GM12891 (cell line): Measurements from ENCODE around the gene BTBD9.

Experiments used
- DNase-seq: peaks from one replicate; pipeline ENCODE4 v3.0.0; 2011; ENCODE audit warnings: low spot score; ENCODE audit not compliant: insufficient read length
- FAIRE-seq: peaks from 2 replicates; lab custom pipeline; 2011; peaks lifted over from hg19 to GRCh38; lab: Jason Lieb, UNC
- PAX5 ChIP-seq: IDR thresholded peaks from 2 replicates; pipeline ENCODE4 v1.6.1; 2011; ENCODE audit warnings: low read length, moderate library complexity, mild to moderate bottlenecking; ENCODE audit not compliant: insufficient read depth, severe bottlenecking
- POLR2A ChIP-seq: IDR thresholded peaks from 2 replicates; pipeline ENCODE4 v1.6.1; 2011; ENCODE audit warnings: low read depth, low read length, control low read depth
- POLR2AphosphoS5 ChIP-seq: IDR thresholded peaks from 2 replicates; pipeline ENCODE4 v1.6.1; 2011; ENCODE audit warnings: low read depth, low read length, control low read depth
- POU2F2 ChIP-seq: IDR thresholded peaks from 2 replicates; pipeline ENCODE4 v1.6.1; 2011; ENCODE audit warnings: low read depth, mild to moderate bottlenecking, control low read depth, low read length, moderate library complexity
- SPI1 ChIP-seq: IDR thresholded peaks from 2 replicates; pipeline ENCODE4 v1.6.1; 2011; ENCODE audit warnings: low read depth, low read length, control low read depth
- TAF1 ChIP-seq: IDR thresholded peaks from 2 replicates; pipeline ENCODE4 v1.6.1; 2011; ENCODE audit warnings: low read depth, low read length, control low read depth

The BTBD9 gene

DNA sequence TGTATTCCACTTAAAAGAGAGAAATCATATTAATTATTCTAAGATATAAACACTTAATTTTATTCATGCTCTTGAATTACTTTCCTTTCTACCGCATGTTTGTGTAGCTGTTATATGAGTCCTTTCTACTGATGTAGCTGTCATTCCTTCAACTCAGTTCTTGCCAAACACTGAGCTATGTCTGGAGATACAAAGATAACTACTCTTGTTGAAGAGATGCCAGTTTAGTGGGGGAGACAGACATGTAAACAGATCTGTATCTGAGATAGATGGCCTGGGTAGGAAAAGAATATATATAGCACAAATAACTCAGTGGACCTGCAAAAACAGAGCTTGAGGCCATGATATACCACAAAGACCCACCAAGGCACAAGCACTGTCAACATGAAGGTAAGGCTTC is 157.3 kb downstream of the BTBD9 start:
- no peak for DNase-seq
- FAIRE-seq: no peak
- TF ChIP-seq PAX5 (no peak), TAF1 (no peak), SPI1 (no peak), POU2F2 (no peak), POLR2A (no peak), POLR2AphosphoS5 (no peak)

GRCh38 chr6:38481851-38482250 is 157.9 kb downstream of the BTBD9 start:
- no peak for DNase-seq
- no peak for TF ChIP-seq PAX5
- TF ChIP-seq POLR2A: no peak
- no peak for TF ChIP-seq TAF1
- no peak for TF ChIP-seq POU2F2
- no peak for TF ChIP-seq POLR2AphosphoS5
- TF ChIP-seq SPI1: no peak
- no peak for FAIRE-seq

GRCh38 chr6:38481211-38481836 is 158.4 kb downstream of the BTBD9 start:
- DNase-seq: no peak
- TF ChIP-seq SPI1 (no peak), POLR2A (no peak)
- no peak for FAIRE-seq

GRCh38 chr6:38480036-38480435 is 159.7 kb downstream of the BTBD9 start:
- FAIRE-seq (no peak), DNase-seq (no peak)
- no peak for TF ChIP-seq POLR2AphosphoS5
- TF ChIP-seq POLR2A: no peak
- TF ChIP-seq PAX5: no peak
- TF ChIP-seq POU2F2: no peak
- no peak for TF ChIP-seq TAF1
- TF ChIP-seq SPI1: no peak

DNA sequence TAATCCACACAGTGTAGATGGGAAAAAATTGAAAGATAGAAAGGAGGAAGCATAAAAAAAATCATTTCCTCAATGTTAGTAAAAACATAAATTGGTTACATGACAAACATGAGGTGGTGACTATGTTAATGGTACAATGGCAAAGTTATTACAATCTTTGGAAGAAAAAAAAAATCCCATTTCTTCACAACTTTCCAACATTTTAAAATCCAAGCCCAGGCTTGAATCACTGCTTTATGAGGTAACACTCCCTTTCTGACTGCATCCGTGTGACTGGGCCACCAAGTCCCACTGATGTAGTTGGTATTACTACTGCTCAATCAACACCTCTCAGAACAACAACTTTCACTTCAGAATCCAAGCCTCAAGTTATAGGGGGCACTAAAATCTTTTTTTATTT is 160.4 kb downstream of the BTBD9 start:
- TF ChIP-seq TAF1 (no peak), POLR2AphosphoS5 (no peak), PAX5 (no peak), SPI1 (no peak), POU2F2 (no peak), POLR2A (no peak)
- FAIRE-seq (no peak), DNase-seq (no peak)

GRCh38 chr6:38477680-38478260 is 162.0 kb downstream of the BTBD9 start:
- TF ChIP-seq POU2F2: no peak
- TF ChIP-seq PAX5: no peak
- no peak for TF ChIP-seq SPI1
- no peak for DNase-seq
- no peak for FAIRE-seq

DNA sequence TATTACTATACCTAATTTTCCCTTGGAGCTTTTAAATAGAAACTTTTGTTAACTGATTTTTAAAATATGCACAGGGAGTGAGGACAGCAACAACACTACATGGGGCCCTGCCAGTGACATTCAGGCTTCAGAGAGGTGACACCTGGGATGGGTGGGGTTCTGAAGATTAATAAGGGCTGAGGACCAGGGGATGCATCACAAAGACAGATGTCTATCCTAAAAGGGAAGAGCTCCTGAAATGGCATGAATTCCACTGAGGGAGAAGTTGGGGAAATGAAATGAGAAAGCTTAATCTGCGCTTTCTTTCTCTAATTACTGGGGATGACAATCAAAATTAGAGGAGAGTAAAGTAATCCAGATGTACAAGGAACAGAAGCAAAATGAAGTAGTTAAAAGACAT is 162.8 kb downstream of the BTBD9 start:
- no peak for DNase-seq
- FAIRE-seq: no peak
- TF ChIP-seq POLR2AphosphoS5: no peak
- TF ChIP-seq POU2F2: no peak
- no peak for TF ChIP-seq PAX5
- no peak for TF ChIP-seq TAF1
- no peak for TF ChIP-seq SPI1
- TF ChIP-seq POLR2A: no peak

GRCh38 chr6:38476141-38476540 is 163.6 kb downstream of the BTBD9 start:
- no peak for TF ChIP-seq POLR2A
- TF ChIP-seq PAX5: no peak
- no peak for TF ChIP-seq TAF1
- TF ChIP-seq POU2F2: no peak
- TF ChIP-seq SPI1: no peak
- no peak for TF ChIP-seq POLR2AphosphoS5
- DNase-seq (no peak), FAIRE-seq (no peak)

- FAIRE-seq: no peak
- TF ChIP-seq POLR2AphosphoS5 (no peak), POU2F2 (no peak), PAX5 (no peak), TAF1 (no peak), POLR2A (no peak), SPI1 (no peak)
- no peak for DNase-seq
Observed at GRCh38 chr6:38470548-38470947, 169.2 kb downstream of the BTBD9 start.

GRCh38 chr6:38467566-38467965 is 172.2 kb downstream of the BTBD9 start:
- no peak for DNase-seq
- no peak for FAIRE-seq
- TF ChIP-seq SPI1 (no peak), PAX5 (no peak), POLR2AphosphoS5 (no peak), POU2F2 (no peak), POLR2A (no peak), TAF1 (no peak)
